SK-N-SH (cell line): ENCODE data around the gene PHC3. TPM values are rescaled to one million over a fixed set of nuclear protein-coding genes. Genes with fewer than 3 reads are reported as not detected.
"Not testable (repeated sequence)": the region's sequence is repeated elsewhere in the genome, so short reads cannot be mapped to it uniquely, and the experiment has no call there.

ENCODE experiments used
- CTCF ChIA-PET: fragments of 300-600, 350-600 bp; formaldehyde crosslinking; extraction: SDS; loops from one replicate; lab custom pipeline; 2021; lab: Yijun Ruan, JAX
- POLR2A ChIA-PET: fragments of 350-600 bp; sonication (Branson Sonifier 250); formaldehyde crosslinking; extraction: SDS; loops from one replicate; lab custom pipeline; 2020; ENCODE audit warnings: antibody characterized with exemption, inconsistent platforms; lab: Yijun Ruan, JAX
- DNase-seq: peaks from one replicate; pipeline ENCODE4 v3.0.0; 2012
- H2AFZ ChIP-seq: fragments of 200-600 bp; sonication (generic); 2 replicates; pipeline ENCODE4 v1.8.1; 2016; ENCODE audit warnings: antibody characterized with exemption, mild to moderate bottlenecking, low read depth
- H3F3A ChIP-seq: fragments of 200-600 bp; sonication (generic); replicated peaks from 2 replicates; pipeline ENCODE3; 2016; ENCODE audit warnings: antibody characterized with exemption, mild to moderate bottlenecking; ENCODE audit not compliant: insufficient read depth
- H3K27ac ChIP-seq, 2 experiments: fragments of 200-500 bp in 1 of 2; fragments of 200-600 bp in 1 of 2; sonication (Bioruptor generic) in 1 of 2; sonication (generic), shearing (Covaris generic) in 1 of 2; 2 replicates each; pipeline versions ENCODE4 v1.5.1 to v1.6.1; 2014 to 2016; ENCODE audit warnings: low read depth in 2 of 2, inconsistent platforms in 1 of 2, low read length in 1 of 2, mild to moderate bottlenecking in 1 of 2, mixed read lengths in 1 of 2
- H3K27me3 ChIP-seq: fragments of 200-600 bp; sonication (generic), shearing (Covaris generic); 2 replicates; pipeline ENCODE4 v1.6.1; 2016; ENCODE audit warnings: mixed run types; ENCODE audit not compliant: insufficient read depth
- H3K36me3 ChIP-seq, 2 experiments: fragments of 200-500 bp in 1 of 2; fragments of 200-600 bp in 1 of 2; sonication (Bioruptor generic) in 1 of 2; sonication (generic) in 1 of 2; replicated peaks in 1 of 2; 2 replicates each; pipeline versions ENCODE3 to v1.5.1; 2014 to 2016; ENCODE audit warnings: low read length in 1 of 2, mild to moderate bottlenecking in 1 of 2; ENCODE audit not compliant: insufficient read depth in 2 of 2, control insufficient read depth in 1 of 2
- H3K4me1 ChIP-seq, 2 experiments: fragments of 200-500 bp in 1 of 2; fragments of 200-600 bp in 1 of 2; sonication (Bioruptor generic) in 1 of 2; sonication (generic), shearing (Covaris generic) in 1 of 2; 2 replicates each; pipeline versions ENCODE4 v1.5.1 to v1.6.1; 2014 to 2016; ENCODE audit warnings: low read depth in 1 of 2, low read length in 1 of 2, mixed run types in 1 of 2; ENCODE audit not compliant: insufficient read depth in 2 of 2, control insufficient read depth in 1 of 2
- H3K4me2 ChIP-seq: fragments of 200-600 bp; sonication (generic), shearing (Covaris generic); 2 replicates; pipeline ENCODE4 v1.6.1; 2017; ENCODE audit warnings: mixed run types
- H3K4me3 ChIP-seq, 2 experiments: fragments of 200-500 bp in 1 of 2; fragments of 200-600 bp in 1 of 2; sonication (Bioruptor generic) in 1 of 2; sonication (generic), shearing (Covaris generic) in 1 of 2; 2 replicates each; pipeline versions ENCODE4 v1.5.1 to v1.8.1; 2014 to 2016; ENCODE audit warnings: low read depth in 2 of 2, inconsistent platforms in 1 of 2, low read length in 1 of 2, mild to moderate bottlenecking in 1 of 2, mixed read lengths in 1 of 2, moderate library complexity in 1 of 2
- H3K79me2 ChIP-seq: fragments of 200-600 bp; sonication (generic); 2 replicates; pipeline ENCODE4 v1.8.1; 2017; ENCODE audit warnings: mild to moderate bottlenecking; ENCODE audit not compliant: insufficient read depth
- H3K9ac ChIP-seq: fragments of 200-600 bp; sonication (generic); 2 replicates; pipeline ENCODE4 v1.6.1; 2017; ENCODE audit warnings: mixed run types
- H3K9me2 ChIP-seq: fragments of 200-600 bp; sonication (generic); 2 replicates; pipeline ENCODE4 v1.6.1; 2017; ENCODE audit warnings: mixed run types
- H3K9me3 ChIP-seq: fragments of 200-600 bp; sonication (generic); 2 replicates; pipeline ENCODE4 v1.6.1; 2017; ENCODE audit warnings: mixed run types, mild to moderate bottlenecking, moderate library complexity
- H4K20me1 ChIP-seq: fragments of 200-600 bp; sonication (generic); 2 replicates; pipeline ENCODE4 v1.6.1; 2017; ENCODE audit warnings: mild to moderate bottlenecking, mixed run types; ENCODE audit not compliant: insufficient read depth
- CHD2 ChIP-seq: fragments of 150-350 bp; IDR thresholded peaks from 2 replicates; pipeline ENCODE4 v1.6.1; 2018; ENCODE audit warnings: low read length; ENCODE audit not compliant: partially characterized antibody
- EZH2phosphoT487 ChIP-seq: fragments of 200-600 bp; sonication (generic); IDR thresholded peaks from 2 replicates; pipeline ENCODE4 v1.6.1; 2017; ENCODE audit warnings: low read depth, mixed run types, mild to moderate bottlenecking, antibody characterized with exemption, moderate library complexity, borderline replicate concordance
- FOSL2 ChIP-seq: IDR thresholded peaks from 2 replicates; pipeline ENCODE4 v1.4.0; 2012; ENCODE audit warnings: low read depth, mild to moderate bottlenecking, moderate library complexity, borderline replicate concordance
- FOXJ3 ChIP-seq: sonication (generic); formaldehyde crosslinking; IDR thresholded peaks from 2 replicates; pipeline ENCODE4 v1.5.1; 2020; ENCODE audit warnings: mild to moderate bottlenecking, missing genetic modification reagents
- GATA2 ChIP-seq: sonication (generic); formaldehyde crosslinking; IDR thresholded peaks from 2 replicates; pipeline ENCODE4 v1.5.0; 2020; ENCODE audit warnings: mild to moderate bottlenecking, missing genetic modification reagents
- NRF1 ChIP-seq: IDR thresholded peaks from 2 replicates; pipeline ENCODE4 v1.6.1; 2012; ENCODE audit warnings: low read depth, mild to moderate bottlenecking, low read length
- POLR2AphosphoS5 ChIP-seq: IDR thresholded peaks from 2 replicates; pipeline ENCODE4 v1.6.1; 2012; ENCODE audit warnings: low read depth, low read length
- RCOR1 ChIP-seq: fragments of 150-350 bp; IDR thresholded peaks from 2 replicates; pipeline ENCODE4 v1.6.1; 2017; ENCODE audit warnings: antibody characterized with exemption, low read length
- WGBS: methylation state at CpG from one replicate; pipeline ENCODE4 v1.1.6; 2017; ENCODE audit warnings: low lambda C conversion rate; 5-methylcytosine and 5-hydroxymethylcytosine counted together
- polyA plus RNA-seq, 3 experiments: library from polyadenylated mRNA; depleted of rRNA; stranded (reverse); fragments of >200 nt; gene quantifications; 2 replicates each; pipeline ENCODE4 v1.2.3, GENCODE V29; 2012
- TF ChIP-seq, protein P1 (sequence below): fragments of 200-600 bp; sonication (generic); IDR thresholded peaks from 2 replicates; pipeline ENCODE4 v1.6.1; 2017; ENCODE audit warnings: antibody characterized with exemption, mild to moderate bottlenecking, moderate library complexity
- TF ChIP-seq, protein P2 (sequence below): fragments of 150-350 bp; IDR thresholded peaks from 2 replicates; pipeline ENCODE4 v1.6.1; 2016; ENCODE audit warnings: mild to moderate bottlenecking, low read depth, low read length
- TF ChIP-seq, protein P3 (sequence below): IDR thresholded peaks from 2 replicates; pipeline ENCODE4 v1.4.0; 2012; ENCODE audit warnings: low read depth, borderline replicate concordance
- TF ChIP-seq, protein P4 (sequence below): fragments of 150-350 bp; IDR thresholded peaks from 2 replicates; pipeline ENCODE4 v1.6.1; 2017; ENCODE audit warnings: antibody characterized with exemption, low read length, low read depth, borderline replicate concordance

PHC3 gene
- polyA plus RNA-seq, 1 of the 3 experiments (the other 2 are of a cell fraction) = 9.2 TPM

DNA sequence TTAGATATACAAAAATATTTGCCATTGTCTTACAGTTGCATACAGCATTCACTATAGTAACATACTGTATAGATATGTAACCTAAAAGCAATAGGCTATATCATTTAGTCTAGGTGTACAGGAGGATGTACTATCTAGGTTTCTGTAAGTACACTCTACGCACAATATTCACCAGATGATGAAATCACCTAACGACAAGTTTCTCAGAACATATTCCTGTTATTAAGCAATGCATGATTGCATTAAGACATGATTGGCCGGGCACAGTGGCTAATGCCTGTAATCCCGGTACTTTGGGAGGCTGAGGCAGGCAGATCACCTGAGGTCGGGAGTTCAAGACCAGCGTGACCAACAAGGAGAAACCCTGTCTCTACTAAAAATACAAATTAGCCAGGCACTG lies 26.2 kb upstream of the PHC3 start:
- H3K9ac ChIP-seq = no peak overlapping the region
- no peak overlapping the region for H3K27ac ChIP-seq
- no peaks in the 10 kb centered on the region for H3K9me2 ChIP-seq
- H3K4me2 ChIP-seq = no peak overlapping the region
- H2AFZ ChIP-seq = no peak overlapping the region
- H3K9me3 ChIP-seq = no peaks in the 10 kb centered on the region
- H3K4me1 ChIP-seq = no peaks in the 10 kb centered on the region
- 80% methylated on average over 6 of the region's 6 CpGs for WGBS
- H3K36me3 ChIP-seq = no peaks in the 10 kb centered on the region
- H3K27me3 ChIP-seq = no peaks in the 10 kb centered on the region
- no peaks in the 10 kb centered on the region for H3F3A ChIP-seq
- CTCF ChIA-PET = no interaction called here
- POLR2A ChIA-PET = no interaction called here
- H4K20me1 ChIP-seq = no peaks in the 10 kb centered on the region
- H3K79me2 ChIP-seq = no peaks in the 10 kb centered on the region
- TF ChIP-seq CHD2 (no peak), POLR2AphosphoS5 (no peak), FOSL2 (no peak), FOXJ3 (CRISPR knock-in tag) (no peak), GATA2 (CRISPR knock-in tag) (no peak), EZH2phosphoT487 (no peak), NRF1 (no peak), RCOR1 (no peak)
- TF ChIP-seq, protein P1, sequence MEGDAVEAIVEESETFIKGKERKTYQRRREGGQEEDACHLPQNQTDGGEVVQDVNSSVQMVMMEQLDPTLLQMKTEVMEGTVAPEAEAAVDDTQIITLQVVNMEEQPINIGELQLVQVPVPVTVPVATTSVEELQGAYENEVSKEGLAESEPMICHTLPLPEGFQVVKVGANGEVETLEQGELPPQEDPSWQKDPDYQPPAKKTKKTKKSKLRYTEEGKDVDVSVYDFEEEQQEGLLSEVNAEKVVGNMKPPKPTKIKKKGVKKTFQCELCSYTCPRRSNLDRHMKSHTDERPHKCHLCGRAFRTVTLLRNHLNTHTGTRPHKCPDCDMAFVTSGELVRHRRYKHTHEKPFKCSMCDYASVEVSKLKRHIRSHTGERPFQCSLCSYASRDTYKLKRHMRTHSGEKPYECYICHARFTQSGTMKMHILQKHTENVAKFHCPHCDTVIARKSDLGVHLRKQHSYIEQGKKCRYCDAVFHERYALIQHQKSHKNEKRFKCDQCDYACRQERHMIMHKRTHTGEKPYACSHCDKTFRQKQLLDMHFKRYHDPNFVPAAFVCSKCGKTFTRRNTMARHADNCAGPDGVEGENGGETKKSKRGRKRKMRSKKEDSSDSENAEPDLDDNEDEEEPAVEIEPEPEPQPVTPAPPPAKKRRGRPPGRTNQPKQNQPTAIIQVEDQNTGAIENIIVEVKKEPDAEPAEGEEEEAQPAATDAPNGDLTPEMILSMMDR = no peak
- TF ChIP-seq, protein P2, sequence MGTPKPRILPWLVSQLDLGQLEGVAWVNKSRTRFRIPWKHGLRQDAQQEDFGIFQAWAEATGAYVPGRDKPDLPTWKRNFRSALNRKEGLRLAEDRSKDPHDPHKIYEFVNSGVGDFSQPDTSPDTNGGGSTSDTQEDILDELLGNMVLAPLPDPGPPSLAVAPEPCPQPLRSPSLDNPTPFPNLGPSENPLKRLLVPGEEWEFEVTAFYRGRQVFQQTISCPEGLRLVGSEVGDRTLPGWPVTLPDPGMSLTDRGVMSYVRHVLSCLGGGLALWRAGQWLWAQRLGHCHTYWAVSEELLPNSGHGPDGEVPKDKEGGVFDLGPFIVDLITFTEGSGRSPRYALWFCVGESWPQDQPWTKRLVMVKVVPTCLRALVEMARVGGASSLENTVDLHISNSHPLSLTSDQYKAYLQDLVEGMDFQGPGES = no peak
- TF ChIP-seq, protein P3, sequence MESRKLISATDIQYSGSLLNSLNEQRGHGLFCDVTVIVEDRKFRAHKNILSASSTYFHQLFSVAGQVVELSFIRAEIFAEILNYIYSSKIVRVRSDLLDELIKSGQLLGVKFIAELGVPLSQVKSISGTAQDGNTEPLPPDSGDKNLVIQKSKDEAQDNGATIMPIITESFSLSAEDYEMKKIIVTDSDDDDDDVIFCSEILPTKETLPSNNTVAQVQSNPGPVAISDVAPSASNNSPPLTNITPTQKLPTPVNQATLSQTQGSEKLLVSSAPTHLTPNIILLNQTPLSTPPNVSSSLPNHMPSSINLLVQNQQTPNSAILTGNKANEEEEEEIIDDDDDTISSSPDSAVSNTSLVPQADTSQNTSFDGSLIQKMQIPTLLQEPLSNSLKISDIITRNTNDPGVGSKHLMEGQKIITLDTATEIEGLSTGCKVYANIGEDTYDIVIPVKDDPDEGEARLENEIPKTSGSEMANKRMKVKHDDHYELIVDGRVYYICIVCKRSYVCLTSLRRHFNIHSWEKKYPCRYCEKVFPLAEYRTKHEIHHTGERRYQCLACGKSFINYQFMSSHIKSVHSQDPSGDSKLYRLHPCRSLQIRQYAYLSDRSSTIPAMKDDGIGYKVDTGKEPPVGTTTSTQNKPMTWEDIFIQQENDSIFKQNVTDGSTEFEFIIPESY = no peak
- TF ChIP-seq, protein P4, sequence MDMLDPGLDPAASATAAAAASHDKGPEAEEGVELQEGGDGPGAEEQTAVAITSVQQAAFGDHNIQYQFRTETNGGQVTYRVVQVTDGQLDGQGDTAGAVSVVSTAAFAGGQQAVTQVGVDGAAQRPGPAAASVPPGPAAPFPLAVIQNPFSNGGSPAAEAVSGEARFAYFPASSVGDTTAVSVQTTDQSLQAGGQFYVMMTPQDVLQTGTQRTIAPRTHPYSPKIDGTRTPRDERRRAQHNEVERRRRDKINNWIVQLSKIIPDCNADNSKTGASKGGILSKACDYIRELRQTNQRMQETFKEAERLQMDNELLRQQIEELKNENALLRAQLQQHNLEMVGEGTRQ = no peak
- TF ChIP-seq, all 33 proteins: peak for 0
- H3K4me3 ChIP-seq = no peak overlapping the region
- no peak for DNase-seq

DNA sequence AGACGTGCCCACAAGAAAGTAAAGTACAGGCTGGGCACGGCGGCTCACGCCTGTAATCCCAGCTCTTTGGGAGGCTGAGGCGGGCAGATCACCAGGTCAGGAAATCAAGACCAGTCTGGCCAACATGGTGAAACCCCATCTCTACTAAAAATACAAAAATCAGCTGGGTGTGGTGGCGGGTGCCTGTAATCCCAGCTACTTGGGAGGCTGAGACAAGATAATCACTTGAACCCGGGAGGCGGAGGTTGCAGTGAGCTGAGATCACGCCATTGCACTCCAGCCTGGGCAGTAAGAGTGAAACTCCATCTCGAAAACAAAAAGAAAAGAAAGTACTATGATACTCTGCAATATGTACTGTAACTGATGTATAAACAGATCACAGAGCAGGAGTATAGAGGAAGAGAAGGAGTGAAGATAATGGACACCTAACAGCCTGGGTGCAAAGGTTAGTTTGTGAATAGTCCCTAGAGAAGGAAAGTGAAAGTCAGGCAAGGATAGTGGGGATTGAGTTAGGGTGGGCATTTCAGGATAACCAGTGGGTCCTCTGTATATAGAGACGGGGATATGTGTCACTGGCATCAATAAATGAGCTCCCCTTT lies 24.7 kb upstream of the PHC3 start:
- H3K9me3 ChIP-seq, CTCF ChIA-PET, H3F3A ChIP-seq, POLR2A ChIA-PET, H3K4me1 ChIP-seq, H4K20me1 ChIP-seq, H2AFZ ChIP-seq, H3K27ac ChIP-seq, H3K4me2 ChIP-seq, H3K9ac ChIP-seq, H3K36me3 ChIP-seq, DNase-seq, H3K9me2 ChIP-seq, H3K4me3 ChIP-seq, H3K27me3 ChIP-seq, H3K79me2 ChIP-seq: not testable (repeated sequence)
- 88% methylated on average over 11 of the region's 11 CpGs for WGBS
